Neural progenitor cell (in vitro differentiated cells): ENCODE results near the gene RAMACL. TPM values are rescaled to one million over a fixed set of nuclear protein-coding genes. Genes with fewer than 3 reads are reported as not detected.

Experiments used
- DNase-seq: peaks from one replicate; pipeline ENCODE4 v3.0.0-alpha.2; 2016; ENCODE audit warnings: low spot score
- H2AFZ ChIP-seq: fragments of 200-600 bp; sonication (generic); replicated peaks from 2 replicates; pipeline ENCODE4 v1.6.1; 2016; ENCODE audit warnings: antibody characterized with exemption
- H3F3A ChIP-seq: fragments of 200-600 bp; sonication (generic); 2 replicates; pipeline ENCODE4 v1.6.1; 2016; ENCODE audit warnings: antibody characterized with exemption, low read depth
- H3K27ac ChIP-seq: fragments of 200-600 bp; sonication (generic); 2 replicates; pipeline ENCODE4 v1.5.1; 2016; ENCODE audit warnings: mild to moderate bottlenecking
- H3K27me3 ChIP-seq: fragments of 200-600 bp; sonication (generic); 2 replicates; pipeline ENCODE4 v1.6.1; 2016; ENCODE audit warnings: mild to moderate bottlenecking, moderate library complexity
- H3K36me3 ChIP-seq: fragments of 200-600 bp; sonication (generic); 2 replicates; pipeline ENCODE4 v1.5.1; 2016
- H3K4me1 ChIP-seq: fragments of 200-600 bp; sonication (generic); 2 replicates; pipeline ENCODE4 v1.6.1; 2016; ENCODE audit warnings: mixed run types
- H3K4me2 ChIP-seq: fragments of 200-600 bp; sonication (generic); 2 replicates; pipeline ENCODE4 v1.6.1; 2016
- H3K4me3 ChIP-seq: fragments of 200-600 bp; sonication (generic); 2 replicates; pipeline ENCODE4 v1.5.1; 2016
- H3K79me2 ChIP-seq: fragments of 200-600 bp; sonication (generic); 2 replicates; pipeline ENCODE4 v1.6.1; 2016; ENCODE audit warnings: low read depth
- H3K9ac ChIP-seq: fragments of 200-600 bp; sonication (generic); 2 replicates; pipeline ENCODE4 v1.6.1; 2016
- H3K9me3 ChIP-seq: fragments of 200-600 bp; sonication (generic); 2 replicates; pipeline ENCODE4 v1.5.1; 2016; ENCODE audit warnings: low read depth
- H4K20me1 ChIP-seq: fragments of 200-600 bp; sonication (generic); 2 replicates; pipeline ENCODE4 v1.6.1; 2016; ENCODE audit warnings: low read depth
- H3K27ac Mint-ChIP-seq: 3 replicates; pipeline ENCODE4 v1.8.0; 2021; ENCODE audit warnings: mixed read lengths
- H3K27me3 Mint-ChIP-seq: 2 replicates; pipeline ENCODE4 v1.8.0; 2022; ENCODE audit warnings: low read depth, mild to moderate bottlenecking, inconsistent platforms, moderate library complexity, mixed read lengths; ENCODE audit not compliant: insufficient read depth
- H3K36me3 Mint-ChIP-seq: 3 replicates; pipeline ENCODE4 v1.8.0; 2021; ENCODE audit warnings: mixed read lengths
- H3K4me1 Mint-ChIP-seq: 3 replicates; pipeline ENCODE4 v1.8.0; 2021; ENCODE audit warnings: mixed read lengths
- H3K4me3 Mint-ChIP-seq: 3 replicates; pipeline ENCODE4 v1.8.0; 2021; ENCODE audit warnings: mild to moderate bottlenecking, moderate library complexity, mixed read lengths
- H3K9me3 Mint-ChIP-seq: 3 replicates; pipeline ENCODE4 v1.8.0; 2020; ENCODE audit warnings: mixed read lengths
- CTCF ChIP-seq: fragments of 200-600 bp; sonication (generic); IDR thresholded peaks from 2 replicates; pipeline ENCODE4 v1.5.1; 2017; ENCODE audit warnings: antibody characterized with exemption, mild to moderate bottlenecking
- EZH2 ChIP-seq: fragments of 200-600 bp; sonication (generic); IDR thresholded peaks from 2 replicates; pipeline ENCODE4 v1.6.1; 2017; ENCODE audit warnings: antibody characterized with exemption, mild to moderate bottlenecking, moderate library complexity
- EZH2phosphoT487 ChIP-seq: fragments of 200-600 bp; sonication (generic); IDR thresholded peaks from 2 replicates; pipeline ENCODE4 v1.6.1; 2017; ENCODE audit warnings: antibody characterized with exemption
- total RNA-seq: library from RNA; depleted of rRNA; stranded (reverse); fragments of >200 nt; gene quantifications from 2 replicates; pipeline ENCODE4 v1.2.3, GENCODE V29; 2015; ENCODE audit warnings: low replicate concordance

RAMACL gene
- total RNA-seq, 1 donor from 2014 or later = 0.19 TPM

- no peak overlapping the region for H3K27ac ChIP-seq
- no peak overlapping the region for H3K4me2 ChIP-seq
- H3F3A ChIP-seq = no peaks in the 10 kb centered on the region
- Mint-ChIP-seq H3K9me3 (no peaks in the 10 kb centered on the region), H3K4me1 (peaks cover 39% of the 10 kb centered on the region), H3K4me3 (no peak overlapping the region), H3K27ac (no peak overlapping the region), H3K27me3 (peaks cover 4% of the 10 kb centered on the region), H3K36me3 (peaks cover 20% of the 10 kb centered on the region)
- no peak for DNase-seq
- no peaks in the 10 kb centered on the region for H3K36me3 ChIP-seq
- no peak for TF ChIP-seq EZH2phosphoT487
- no peak for TF ChIP-seq CTCF
- TF ChIP-seq EZH2 = no peak
- no peaks in the 10 kb centered on the region for H3K9me3 ChIP-seq
- H2AFZ ChIP-seq = no peak overlapping the region
- H3K4me3 ChIP-seq = no peak overlapping the region
- peaks cover 18% of the 10 kb centered on the region for H3K79me2 ChIP-seq
- no peak overlapping the region for H3K9ac ChIP-seq
- H4K20me1 ChIP-seq = peaks cover 12% of the 10 kb centered on the region
- H3K4me1 ChIP-seq = peaks cover 16% of the 10 kb centered on the region
- H3K27me3 ChIP-seq = no peaks in the 10 kb centered on the region
Observed at GRCh38 chr6:166614171-166614583, 27.7 kb upstream of the RAMACL start.

GRCh38 chr6:166613027-166613426, 26.5 kb upstream of the RAMACL start:
- H3K27me3 ChIP-seq = no peaks in the 10 kb centered on the region
- no peak for DNase-seq
- H3K9me3 ChIP-seq = no peaks in the 10 kb centered on the region
- H3K4me2 ChIP-seq = no peak overlapping the region
- Mint-ChIP-seq H3K27ac (peak overlapping the region; percentile 40), H3K36me3 (peaks cover 13% of the 10 kb centered on the region), H3K4me1 (peaks cover 41% of the 10 kb centered on the region), H3K9me3 (no peaks in the 10 kb centered on the region), H3K27me3 (peaks cover 4% of the 10 kb centered on the region), H3K4me3 (no peak overlapping the region)
- H3K9ac ChIP-seq = no peak overlapping the region
- H3K36me3 ChIP-seq = no peaks in the 10 kb centered on the region
- no peaks in the 10 kb centered on the region for H3F3A ChIP-seq
- H2AFZ ChIP-seq = no peak overlapping the region
- no peak overlapping the region for H3K27ac ChIP-seq
- H3K79me2 ChIP-seq = peaks cover 18% of the 10 kb centered on the region
- no peak overlapping the region for H3K4me3 ChIP-seq
- H3K4me1 ChIP-seq = peaks cover 16% of the 10 kb centered on the region
- peaks cover 12% of the 10 kb centered on the region for H4K20me1 ChIP-seq
- TF ChIP-seq EZH2phosphoT487 = no peak

- no peak overlapping the region for H3K27ac ChIP-seq
- no peak overlapping the region for H3K4me3 Mint-ChIP-seq
- peaks cover 12% of the 10 kb centered on the region for H4K20me1 ChIP-seq
- no peak for DNase-seq
- H3K4me3 ChIP-seq = no peak overlapping the region
- H2AFZ ChIP-seq = no peak overlapping the region
- H3K27me3 Mint-ChIP-seq = peaks cover 4% of the 10 kb centered on the region
- no peak overlapping the region for H3K4me2 ChIP-seq
- H3K79me2 ChIP-seq = peaks cover 18% of the 10 kb centered on the region
- H3K27me3 ChIP-seq = no peaks in the 10 kb centered on the region
- H3K4me1 ChIP-seq = peaks cover 16% of the 10 kb centered on the region
- H3K9me3 ChIP-seq = no peaks in the 10 kb centered on the region
- peaks cover 10% of the 10 kb centered on the region for H3K36me3 Mint-ChIP-seq
- peaks cover 41% of the 10 kb centered on the region for H3K4me1 Mint-ChIP-seq
- peak overlapping the region; percentile 40 for H3K27ac Mint-ChIP-seq
- no peaks in the 10 kb centered on the region for H3K9me3 Mint-ChIP-seq
- H3F3A ChIP-seq = no peaks in the 10 kb centered on the region
- H3K36me3 ChIP-seq = no peaks in the 10 kb centered on the region
- no peak overlapping the region for H3K9ac ChIP-seq
- TF ChIP-seq EZH2phosphoT487 (no peak), CTCF (no peak), EZH2 (no peak)
Observed at GRCh38 chr6:166612471-166612881, 26.0 kb upstream of the RAMACL start.

GRCh38 chr6:166611631-166612030, 25.2 kb upstream of the RAMACL start:
- Mint-ChIP-seq H3K27ac (no peak overlapping the region), H3K4me1 (peaks cover 41% of the 10 kb centered on the region), H3K9me3 (no peaks in the 10 kb centered on the region), H3K27me3 (peaks cover 4% of the 10 kb centered on the region), H3K4me3 (no peak overlapping the region), H3K36me3 (peaks cover 7% of the 10 kb centered on the region)
- H3K79me2 ChIP-seq = peaks cover 11% of the 10 kb centered on the region
- H3K9me3 ChIP-seq = no peaks in the 10 kb centered on the region
- H3K36me3 ChIP-seq = no peaks in the 10 kb centered on the region
- TF ChIP-seq EZH2 (no peak), CTCF (no peak), EZH2phosphoT487 (no peak)
- no peak overlapping the region for H3K9ac ChIP-seq
- H3K4me3 ChIP-seq = no peak overlapping the region
- no peak for DNase-seq
- H3K27ac ChIP-seq = no peak overlapping the region
- no peak overlapping the region for H2AFZ ChIP-seq
- no peaks in the 10 kb centered on the region for H3K27me3 ChIP-seq
- H3F3A ChIP-seq = no peaks in the 10 kb centered on the region
- H3K4me1 ChIP-seq = peaks cover 16% of the 10 kb centered on the region
- peaks cover 12% of the 10 kb centered on the region for H4K20me1 ChIP-seq
- H3K4me2 ChIP-seq = no peak overlapping the region
